Lower leg skin (tissue), 3 donors: Measurements from ENCODE around the gene PHLPP1.

Experiments
- CTCF ChIP-seq, 3 donors: fragments of 450-650 bp; IDR thresholded peaks; one replicate each; pipeline ENCODE4 v1.5.1; 2016; ENCODE audit warnings: antibody characterized with exemption in 3 of 3, mild to moderate bottlenecking in 3 of 3, moderate library complexity in 2 of 3
- POLR2A ChIP-seq, 2 donors: fragments of 450-650 bp; IDR thresholded peaks; one replicate each; pipeline ENCODE4 v1.6.1; 2016 to 2017; ENCODE audit warnings: antibody characterized with exemption in 2 of 2, mild to moderate bottlenecking in 1 of 2, moderate library complexity in 1 of 2

GRCh38 chr18:62981566-62981965 lies 266.2 kb downstream of the PHLPP1 start:
- TF ChIP-seq CTCF (IDR thresholded peaks at IDR 0.05) (no peak), POLR2A (IDR thresholded peaks at IDR 0.05) (no peak)
